Ramos (cell line): ENCODE results near the gene DYNC1H1.
"Not testable (repeated sequence)": the region's sequence is repeated elsewhere in the genome, so short reads cannot be mapped to it uniquely, and the experiment has no call there.

Experiments
- in situ Hi-C: fragments of 300-500 bp; cut with MboI; formaldehyde crosslinking; loops from one replicate; pipeline ENCODE4 v1.14.3; 2022; ENCODE audit warnings: low sequenced_read_pairs; ENCODE audit not compliant: unreplicated experiment

The DYNC1H1 gene

GRCh38 chr14:101961746-101962502 lies 2.4 kb upstream of the DYNC1H1 start:
- in situ Hi-C loops, result loop anchor here (5.0 kb wide), 1 partner anchor 350 kb away; no protein-coding TSS in a partner anchor

DNA sequence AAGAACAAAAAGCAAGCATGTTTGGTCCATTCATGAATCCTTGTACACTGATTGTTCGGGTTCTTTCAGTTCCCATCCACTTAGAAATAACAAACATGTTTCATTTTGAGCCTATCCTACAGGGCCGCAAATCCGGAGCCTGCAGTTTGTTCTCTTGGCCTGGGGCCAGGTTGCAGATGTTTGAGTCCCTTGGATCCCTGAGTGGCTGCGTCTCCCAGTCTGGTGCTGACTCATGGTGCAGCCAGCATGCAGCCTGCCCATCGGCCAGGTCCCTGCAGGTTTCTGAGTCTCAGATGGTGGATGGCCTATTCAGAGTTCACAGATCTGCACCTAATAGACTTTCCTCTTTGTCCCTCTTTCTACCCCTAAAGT lies 1.9 kb upstream of the DYNC1H1 start:
- in situ Hi-C loops, result loop anchor here (5.0 kb wide), 1 partner anchor 350 kb away; no protein-coding TSS in a partner anchor

DNA sequence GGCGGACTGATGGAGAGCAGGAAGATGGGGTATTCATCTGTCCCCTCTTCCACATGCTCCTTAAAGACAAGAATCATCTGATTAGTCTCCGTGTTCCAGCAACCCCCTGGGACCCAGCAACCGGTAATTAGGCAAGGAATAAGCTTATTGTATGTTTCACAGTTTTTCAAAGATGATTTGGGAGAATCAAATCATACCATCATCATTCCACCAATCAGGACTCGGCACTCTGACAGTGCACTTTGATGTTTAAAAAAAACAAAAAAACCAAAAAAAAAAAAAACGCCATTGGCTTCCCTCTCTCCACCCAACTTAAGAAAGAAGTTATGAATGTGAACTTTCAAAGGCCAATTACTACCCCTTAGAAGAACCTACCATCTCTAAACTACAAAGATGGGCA lies 1.3 kb upstream of the DYNC1H1 start:
- in situ Hi-C loops, result loop anchor here (5.0 kb wide), 1 partner anchor 349 kb away; no protein-coding TSS in a partner anchor

DNA sequence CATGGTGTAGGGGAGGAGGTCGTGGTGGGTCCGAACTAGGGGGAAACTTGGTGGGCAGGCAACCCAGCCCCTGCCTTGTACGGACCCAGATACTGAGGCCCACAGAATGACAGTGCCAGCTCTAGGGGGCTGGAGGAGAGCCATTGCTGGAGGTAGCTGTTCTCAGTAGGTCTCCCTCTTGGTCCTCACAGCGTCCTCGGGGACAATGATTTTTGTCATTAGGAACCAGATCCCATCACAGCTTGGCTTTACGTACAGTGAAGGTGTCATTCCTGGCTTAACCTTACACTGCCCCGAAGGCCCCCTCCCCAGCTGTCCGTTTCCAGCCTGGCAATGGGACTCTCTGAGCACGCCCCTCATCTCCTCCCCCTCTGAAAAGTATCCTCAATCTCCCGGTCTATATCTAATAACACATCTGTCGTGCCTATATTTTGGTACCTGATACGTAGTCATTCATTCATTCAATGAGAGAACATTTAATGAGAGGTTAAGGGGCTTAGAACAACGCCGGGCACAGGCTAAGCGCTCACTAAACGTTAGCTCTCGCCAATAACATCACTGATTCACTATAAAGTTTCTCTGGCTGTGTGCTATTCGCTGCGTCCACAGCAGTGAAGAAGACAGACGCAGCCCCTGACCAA lies 597 bp upstream of the DYNC1H1 start:
- in situ Hi-C loops, result loop anchor here (5.0 kb wide), 1 partner anchor 349 kb away; no protein-coding TSS in a partner anchor

GRCh38 chr14:101965181-101965544 lies 790 bp downstream of the DYNC1H1 start:
- in situ Hi-C loops, result no loop called here

- in situ Hi-C loops, result no loop called here
These were observed 1.7 kb downstream of the DYNC1H1 start for GRCh38 chr14:101965770-101966722.

DNA sequence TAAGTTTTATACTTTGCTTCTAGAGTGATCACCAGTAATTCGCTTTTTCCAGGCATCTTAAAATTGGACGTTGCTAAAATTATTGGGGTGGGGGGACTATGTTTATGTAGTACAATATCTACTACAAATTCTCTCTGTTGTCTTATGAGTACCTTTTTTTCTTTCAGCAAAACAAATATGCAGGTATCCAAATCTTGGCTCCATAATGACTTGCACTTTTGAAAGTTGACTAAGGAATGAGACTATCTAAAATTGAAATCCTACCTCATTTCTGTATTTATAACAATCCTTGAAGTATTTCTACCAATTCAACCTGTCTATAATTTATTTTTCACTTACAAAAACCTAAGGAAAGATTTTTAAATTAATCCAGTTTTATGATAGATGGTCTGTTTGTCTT lies 2.4 kb downstream of the DYNC1H1 start:
- in situ Hi-C loops, result no loop called here

- in situ Hi-C loops, result no loop called here
These were observed 3.8 kb downstream of the DYNC1H1 start for GRCh38 chr14:101968186-101968585.

GRCh38 chr14:101969481-101969880 lies 5.1 kb downstream of the DYNC1H1 start:
- in situ Hi-C loops, result no loop called here

DNA sequence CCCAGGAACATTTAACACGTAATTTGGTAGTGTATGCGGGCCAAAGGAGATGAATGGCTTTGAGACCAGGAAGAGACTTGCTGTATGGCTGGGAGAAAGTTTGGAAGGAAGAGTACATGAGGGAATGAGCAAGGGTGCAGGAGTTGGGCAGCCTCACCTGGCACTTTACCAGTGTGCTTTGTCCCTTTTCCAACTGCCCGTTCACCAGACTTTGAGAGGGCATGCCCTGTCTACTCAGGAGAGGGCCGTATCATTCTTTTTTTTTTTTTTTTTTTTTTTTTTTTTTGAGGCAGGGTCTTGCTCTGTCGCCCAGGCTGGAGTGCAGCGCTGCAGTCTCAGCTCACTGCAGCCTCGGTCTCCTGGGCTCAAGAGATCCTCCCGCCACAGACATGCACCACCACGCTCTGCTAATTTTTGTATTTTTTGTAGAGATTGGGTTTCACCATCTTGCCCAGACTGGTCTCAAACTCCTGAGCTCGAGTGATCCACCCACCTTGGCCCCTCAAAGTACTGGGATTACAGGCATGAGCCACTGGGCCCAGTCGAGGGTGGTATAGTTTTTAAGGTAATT lies 6.5 kb downstream of the DYNC1H1 start:
- in situ Hi-C loops, result no loop called here

DNA sequence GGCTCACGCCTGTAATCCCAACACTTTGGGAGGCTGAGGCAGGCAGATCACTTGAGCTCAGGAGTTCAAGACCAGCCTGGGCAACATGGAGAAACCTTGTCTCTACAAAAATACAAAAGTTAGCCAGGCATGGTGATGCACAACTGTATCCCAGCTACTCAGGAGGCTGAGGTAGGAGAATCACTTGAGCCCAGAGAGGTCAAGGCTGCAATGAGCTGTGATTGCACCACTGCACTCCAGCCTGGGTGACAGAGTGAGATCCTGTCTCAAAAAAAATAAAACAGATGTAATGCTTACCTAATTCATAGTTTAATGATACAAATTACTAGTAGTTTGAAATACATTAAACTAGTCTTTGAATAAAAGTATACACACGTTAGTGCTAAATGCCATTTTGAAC lies 7.1 kb downstream of the DYNC1H1 start:
- in situ Hi-C loops, result not testable (repeated sequence)

DNA sequence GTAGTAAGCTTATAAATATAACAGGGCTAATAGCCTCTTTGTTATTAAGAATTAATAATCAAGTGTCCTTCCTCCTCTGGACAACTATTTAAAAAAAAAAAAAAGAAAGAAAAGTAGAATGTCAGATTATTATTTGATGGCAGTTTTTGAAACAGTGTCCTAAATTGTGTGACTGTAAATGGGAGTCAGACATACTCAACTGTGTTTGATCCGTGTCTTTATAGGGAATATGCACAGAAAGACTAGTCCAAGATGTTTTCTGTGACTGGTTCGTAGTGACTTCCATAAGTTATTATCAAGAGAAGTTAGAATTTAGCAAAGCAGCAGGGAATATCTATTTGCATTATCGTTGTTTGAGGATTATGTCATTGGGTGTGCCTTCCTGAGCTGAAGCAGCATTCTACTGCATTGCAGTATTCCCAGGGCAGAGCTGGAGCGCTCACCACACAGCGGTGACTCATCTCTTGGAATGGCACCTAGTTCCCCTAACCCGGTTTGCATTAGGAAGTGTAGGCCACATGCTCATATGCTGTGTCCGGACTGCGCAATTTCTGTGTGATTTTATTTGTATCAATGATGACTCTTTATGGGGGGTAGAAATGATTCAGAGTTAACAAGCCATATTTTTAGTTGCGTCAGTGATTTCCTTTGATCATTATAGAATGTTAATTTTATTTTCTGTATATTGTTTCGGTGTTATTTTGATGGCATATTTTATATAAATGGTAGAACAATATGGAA lies 7.9 kb downstream of the DYNC1H1 start:
- in situ Hi-C loops, result no loop called here

DNA sequence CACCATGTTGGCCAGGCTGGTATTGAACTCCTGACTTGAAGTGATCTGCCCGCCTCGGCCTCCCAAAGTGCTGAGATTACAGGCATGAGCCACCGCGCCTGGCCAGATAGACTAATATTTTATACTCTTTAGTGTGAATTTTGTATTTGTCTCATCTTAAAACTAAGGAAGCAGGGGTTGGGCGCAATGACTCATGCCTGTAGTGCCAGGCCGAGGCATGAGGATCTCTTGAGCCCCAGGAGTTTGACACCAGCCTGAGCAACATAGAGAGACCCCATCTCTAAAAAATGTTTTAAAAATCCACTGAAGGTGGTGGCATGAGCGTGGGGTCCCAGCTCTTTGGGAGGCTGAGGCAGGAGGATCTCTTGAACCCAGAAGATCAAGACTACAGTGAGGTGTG lies 9.0 kb downstream of the DYNC1H1 start:
- in situ Hi-C loops, result no loop called here

DNA sequence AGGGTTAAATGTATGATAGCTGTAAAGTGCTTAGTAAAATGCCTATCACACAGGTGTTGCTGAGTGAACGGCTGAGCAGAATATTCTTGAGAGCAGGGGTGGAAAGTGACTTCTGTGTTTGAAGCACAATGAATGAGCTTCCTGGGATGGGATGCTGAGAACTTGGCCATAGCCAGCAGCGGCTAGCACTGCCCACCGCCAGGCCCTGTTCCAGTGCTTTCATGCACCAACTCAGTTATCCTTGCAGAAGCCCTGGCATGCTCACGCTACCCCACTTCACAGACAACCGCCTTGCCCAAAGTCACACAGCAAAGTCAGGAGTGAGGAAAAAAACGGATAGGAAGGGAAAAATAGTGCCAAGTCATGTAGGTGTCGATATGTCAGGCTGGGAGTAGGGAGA lies 10.9 kb downstream of the DYNC1H1 start:
- in situ Hi-C loops, result no loop called here

GRCh38 chr14:101977311-101978071 lies 13.1 kb downstream of the DYNC1H1 start:
- in situ Hi-C loops, result no loop called here

DNA sequence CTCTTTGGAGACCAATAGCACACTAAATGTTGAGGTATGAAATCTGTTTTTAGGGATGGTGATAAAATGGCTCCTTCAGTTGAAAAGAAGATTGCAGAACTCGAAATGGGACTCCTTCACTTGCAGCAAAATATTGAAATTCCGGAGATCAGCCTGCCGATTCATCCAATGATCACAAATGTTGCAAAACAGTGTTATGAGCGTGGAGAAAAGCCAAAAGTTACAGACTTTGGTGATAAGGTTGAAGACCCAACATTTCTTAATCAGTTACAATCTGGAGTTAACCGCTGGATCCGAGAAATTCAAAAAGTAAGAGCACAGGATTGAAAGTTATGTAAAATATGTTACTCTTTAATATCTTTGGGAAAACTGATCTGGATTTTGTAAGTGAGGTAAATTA lies 15.3 kb downstream of the DYNC1H1 start:
- in situ Hi-C loops, result no loop called here

- in situ Hi-C loops, result no loop called here
These were observed 15.9 kb downstream of the DYNC1H1 start for GRCh38 chr14:101980251-101980650.

DNA sequence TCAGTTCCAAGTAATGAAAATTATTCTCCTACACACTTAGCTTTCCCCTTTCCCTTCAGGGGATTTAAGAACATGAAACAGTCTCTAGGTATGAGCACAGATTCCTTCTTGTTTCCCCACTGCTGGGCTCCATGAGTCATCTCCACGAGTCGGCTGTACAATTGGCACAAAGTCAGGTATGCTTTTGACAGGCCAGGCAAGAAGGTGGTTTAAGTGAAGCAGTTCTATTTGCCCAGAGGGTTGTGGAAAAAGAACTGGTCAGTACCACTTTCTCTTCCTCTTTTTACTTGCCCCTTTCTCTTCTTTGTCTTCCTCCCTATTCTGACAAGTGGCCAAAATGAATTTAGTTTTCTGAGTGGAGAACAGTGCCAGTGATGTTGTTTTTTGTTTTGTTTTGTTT lies 16.3 kb downstream of the DYNC1H1 start:
- in situ Hi-C loops, result no loop called here

DNA sequence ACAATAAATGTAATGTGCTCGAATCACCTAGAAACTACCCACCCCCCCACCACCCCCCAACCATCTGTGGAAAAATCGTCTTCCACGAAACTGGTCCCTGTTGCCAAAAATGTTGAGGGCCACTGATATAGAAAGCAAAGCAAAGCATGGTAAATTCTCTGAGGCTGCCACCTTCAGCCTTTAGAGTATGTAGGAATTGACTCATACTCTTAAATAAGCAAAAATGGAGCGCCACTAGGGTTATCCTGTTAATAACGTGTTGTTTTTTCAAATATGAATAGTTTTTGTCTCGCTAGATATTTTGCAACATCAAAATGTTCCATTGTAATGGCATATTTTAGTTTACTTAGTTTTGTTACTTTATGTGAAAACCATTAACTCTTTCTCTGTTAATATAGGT lies 18.2 kb downstream of the DYNC1H1 start:
- in situ Hi-C loops, result no loop called here
